Measurements from ENCODE around the gene CALCA. TPM values are rescaled to one million over a fixed set of nuclear protein-coding genes. Genes with fewer than 3 reads are reported as not detected.

Gene CALCA
- total and polyA plus RNA-seq, 2 of the 8 experiments (the other 6 are each of a cell fraction or from before 2014, with no cell fraction given): 0.50 to 0.73 TPM

- Histone ChIP-seq H4K8ac (ENCODE audit: extremely low read depth, insufficient read depth, low read length) (no peak overlapping the region), H2BK5ac (ENCODE audit: low read depth, low read length) (no peak overlapping the region), H3K4ac (replicated peaks; ENCODE audit: insufficient read length, low read depth, low read length) (no peak overlapping the region), H4K20me1 (replicated peaks in 1 of 2; ENCODE audit: control insufficient read depth in 1 of 2, insufficient read depth in 2 of 2, low read length in 2 of 2) (no peaks in the 10 kb centered on the region), H3K36me3 (ENCODE audit: control insufficient read depth in 2 of 4, insufficient read depth in 4 of 4, low read length in 3 of 4) (no peaks in the 10 kb centered on the region), H4K91ac (replicated peaks; ENCODE audit: insufficient read length, low read length) (no peak overlapping the region), H4K5ac (ENCODE audit: insufficient read length, low read depth, low read length) (no peak overlapping the region), H3K4me2 (ENCODE audit: insufficient read depth in 1 of 2, low read depth in 2 of 2, low read length in 2 of 2) (no peak overlapping the region), H3K14ac (ENCODE audit: insufficient read length) (no peak overlapping the region), H2AFZ (ENCODE audit: low read length) (no peak overlapping the region), H3K18ac (ENCODE audit: extremely low read depth, low read length) (no peak overlapping the region), H3K79me2 (ENCODE audit: control insufficient read depth in 1 of 2, insufficient read depth in 2 of 2, low read length in 2 of 2) (no peaks in the 10 kb centered on the region), H3K79me1 (ENCODE audit: low read depth, low read length) (no peaks in the 10 kb centered on the region), H3K4me1 (replicated peaks in 1 of 4; ENCODE audit: control insufficient read depth in 3 of 4, insufficient read depth in 4 of 4, low read length in 3 of 4) (no peaks in the 10 kb centered on the region), H3K23ac (ENCODE audit: insufficient read length) (no peak overlapping the region), H2BK15ac (ENCODE audit: low read length) (no peak overlapping the region), H3K56ac (replicated peaks; ENCODE audit: insufficient read length, low read depth, low read length) (no peak overlapping the region), H3K4me3 (ENCODE audit: extremely low read depth in 1 of 4, insufficient read depth in 2 of 4, low read depth in 3 of 4, low read length in 4 of 4) (no peak overlapping the region), H2BK12ac (ENCODE audit: low read depth, low read length) (no peak overlapping the region), H2BK20ac (ENCODE audit: low read length) (no peak overlapping the region), H3K23me2 (ENCODE audit: low read depth, low read length) (no peaks in the 10 kb centered on the region), H3K9ac (replicated peaks in 1 of 4; ENCODE audit: extremely low read depth in 1 of 4, low read depth in 3 of 4, low read length in 3 of 4) (no peak overlapping the region), H3K9me3 (ENCODE audit: insufficient read depth in 2 of 2, low read depth in 1 of 2, low read length in 1 of 2) (no peaks in the 10 kb centered on the region), H2BK120ac (replicated peaks; ENCODE audit: low read depth, low read length) (no peak overlapping the region), H3K27ac (ENCODE audit: low read depth, low read length) (no peak overlapping the region), H3K27me3 (replicated peaks in 1 of 4; ENCODE audit: control insufficient read depth in 3 of 4, extremely low read depth in 1 of 4, insufficient read depth in 3 of 4, low read length in 3 of 4) (no peaks in the 10 kb centered on the region; a peak in 2 of 7 replicates), H2AK5ac (ENCODE audit: low read depth, low read length) (no peak overlapping the region)
- TF ChIP-seq MAFK (IDR thresholded peaks at IDR 0.05; ENCODE audit: low read depth, low read length) (no peak), FOSL1 (IDR thresholded peaks at IDR 0.05; ENCODE audit: insufficient read depth, low read depth, low read length) (no peak), BACH1 (IDR thresholded peaks at IDR 0.05; ENCODE audit: low read length) (no peak), RFX5 (IDR thresholded peaks at IDR 0.05; ENCODE audit: borderline replicate concordance, low read depth, low read length) (no peak)
- no peak for FAIRE-seq
- POLR2A ChIA-PET (ENCODE audit: partially characterized antibody): interaction anchor here (1.2 kb wide), 1 partner anchor 19 kb away, joined by 3 read pairs; no protein-coding TSS in a partner anchor
- WGBS, 2 experiments (ENCODE audit: extremely low coverage in 1 of 2, insufficient coverage in 1 of 2, insufficient read length in 1 of 2, insufficient replicate concordance in 2 of 2, low coverage in 1 of 2, low lambda C conversion rate in 2 of 2, missing lambda C conversion rate in 1 of 2): 84% methylated on average over 2 of the region's 2 CpGs; no CpG with 5 or more reads in 1 of the 2 experiments
- DNase-seq (ENCODE audit: low read depth in 1 of 2, low spot score in 2 of 2): no peak
- CTCF ChIA-PET (ENCODE audit: partially characterized antibody): interaction anchor here (0.7 to 2.7 kb wide), 3 partner anchors 48 to 262 kb away, joined by 3 to 9 read pairs (median 3); no protein-coding TSS in a partner anchor
Measured at GRCh38 chr11:14956111-14956510, 16.0 kb downstream of the CALCA start.
